Measurements from ENCODE around the gene STOX2.

STOX2 gene

DNA sequence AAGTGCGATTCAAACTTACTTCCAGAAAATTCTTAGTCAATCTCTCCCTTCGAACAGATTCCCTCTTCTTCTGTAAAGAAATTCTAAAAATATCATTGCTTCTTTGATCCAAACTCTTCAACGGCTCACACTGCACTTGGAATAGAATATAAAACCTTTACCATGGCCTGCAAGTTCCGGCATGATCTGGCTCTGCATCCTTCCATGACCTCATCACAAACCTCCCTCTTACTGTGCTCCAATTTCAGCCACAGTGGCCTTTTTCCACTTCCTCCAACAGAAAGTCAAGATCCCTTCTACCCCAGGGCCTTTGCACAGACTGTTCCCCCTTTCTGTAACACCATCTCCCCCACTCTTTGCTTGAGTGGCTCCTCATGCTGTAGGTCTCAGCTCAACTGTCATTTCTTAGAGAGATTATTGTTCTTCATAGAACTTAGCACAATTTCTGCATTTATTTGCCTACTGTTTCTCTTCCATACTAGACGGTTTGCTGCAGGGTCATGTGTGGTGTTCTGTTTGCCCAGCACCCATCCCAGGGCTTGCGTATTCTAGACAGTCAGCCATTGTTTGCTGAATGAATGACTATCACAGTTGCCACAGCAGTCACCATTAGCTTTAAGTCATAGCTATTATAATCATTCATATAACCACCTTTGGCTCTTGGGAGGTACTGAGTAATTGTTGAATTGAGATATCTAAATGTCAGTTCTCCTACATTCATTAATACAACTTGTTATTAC is 1.9 kb upstream of the STOX2 start:
- no peaks in the 10 kb centered on the region for H4K20me1 ChIP-seq (ENCODE audit: low read depth, low read length)
- H3K9me3 ChIP-seq (ENCODE audit: insufficient read depth, low read length) = no peaks in the 10 kb centered on the region

DNA sequence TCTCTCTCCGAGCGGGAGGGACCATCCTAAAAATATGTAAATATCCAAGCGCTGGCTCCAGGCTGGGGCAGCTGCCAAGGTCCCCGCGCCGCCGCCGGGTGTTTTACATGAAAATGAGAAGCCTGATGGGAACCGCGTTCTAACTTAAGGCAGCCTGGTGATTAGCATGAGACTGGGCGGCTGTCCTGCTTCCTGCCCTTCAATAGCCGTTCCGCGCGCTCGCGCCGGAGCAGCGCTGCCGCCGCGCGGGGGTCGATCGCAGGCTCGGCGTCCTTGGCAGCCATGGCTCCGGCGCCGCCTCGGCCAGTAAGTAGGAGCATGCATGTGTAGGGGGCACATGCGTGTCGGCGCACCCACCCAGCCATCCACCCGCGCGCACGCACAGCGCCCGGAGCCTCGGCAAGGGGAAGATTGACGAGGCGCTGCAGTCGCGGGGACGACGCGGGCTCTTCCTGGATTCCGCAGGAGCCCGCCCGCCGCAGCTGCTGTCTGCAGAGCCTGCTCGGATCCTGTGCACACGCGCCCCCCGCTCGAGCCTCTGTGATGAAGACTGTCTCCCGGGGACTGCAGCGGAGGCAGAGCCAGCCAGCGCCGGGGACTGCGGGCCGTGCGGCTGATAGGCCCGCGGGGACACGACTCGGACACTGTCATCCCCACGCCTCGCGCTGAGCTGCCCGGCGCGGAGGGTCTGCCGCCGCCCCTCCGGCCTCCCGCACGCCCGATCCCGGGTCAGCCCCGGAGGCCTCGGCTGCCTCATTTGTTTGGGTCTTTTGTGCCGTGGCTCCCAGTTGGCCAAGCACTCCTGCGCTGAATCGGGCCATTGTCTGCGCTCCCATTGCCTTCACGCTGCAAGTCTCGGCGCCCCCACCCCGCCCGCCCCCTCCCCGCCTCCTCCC is 734 bp downstream of the STOX2 start:
- Histone ChIP-seq H3K4me3 (ENCODE audit: insufficient read depth, low read length, poor library complexity, severe bottlenecking) (no peak overlapping the region), H3K4me2 (ENCODE audit: low read depth, low read length, poor library complexity, severe bottlenecking) (no peak overlapping the region), H3K9ac (ENCODE audit: low read length) (no peak overlapping the region), H3K9me3 (ENCODE audit: insufficient read depth, low read length) (no peaks in the 10 kb centered on the region), H2AFZ (ENCODE audit: low read depth, low read length, severe bottlenecking) (no peak overlapping the region), H3K27ac (ENCODE audit: low read depth, low read length) (no peak overlapping the region), H3F3A (ENCODE audit: insufficient read depth) (no peaks in the 10 kb centered on the region), H3K27me3 (ENCODE audit: low read length) (no peaks in the 10 kb centered on the region), H3K36me3 (ENCODE audit: low read length) (no peaks in the 10 kb centered on the region), H3K79me2 (ENCODE audit: insufficient read depth, low read length) (no peaks in the 10 kb centered on the region), H4K20me1 (ENCODE audit: low read depth, low read length) (no peaks in the 10 kb centered on the region), H3K9me2 (replicated peaks; ENCODE audit: insufficient read depth, low read length) (no peaks in the 10 kb centered on the region)
- no peak for TF ChIP-seq EZH2phosphoT487 (conservative IDR thresholded peaks at IDR 0.05; ENCODE audit: low read length)
- TF ChIP-seq, protein P1, sequence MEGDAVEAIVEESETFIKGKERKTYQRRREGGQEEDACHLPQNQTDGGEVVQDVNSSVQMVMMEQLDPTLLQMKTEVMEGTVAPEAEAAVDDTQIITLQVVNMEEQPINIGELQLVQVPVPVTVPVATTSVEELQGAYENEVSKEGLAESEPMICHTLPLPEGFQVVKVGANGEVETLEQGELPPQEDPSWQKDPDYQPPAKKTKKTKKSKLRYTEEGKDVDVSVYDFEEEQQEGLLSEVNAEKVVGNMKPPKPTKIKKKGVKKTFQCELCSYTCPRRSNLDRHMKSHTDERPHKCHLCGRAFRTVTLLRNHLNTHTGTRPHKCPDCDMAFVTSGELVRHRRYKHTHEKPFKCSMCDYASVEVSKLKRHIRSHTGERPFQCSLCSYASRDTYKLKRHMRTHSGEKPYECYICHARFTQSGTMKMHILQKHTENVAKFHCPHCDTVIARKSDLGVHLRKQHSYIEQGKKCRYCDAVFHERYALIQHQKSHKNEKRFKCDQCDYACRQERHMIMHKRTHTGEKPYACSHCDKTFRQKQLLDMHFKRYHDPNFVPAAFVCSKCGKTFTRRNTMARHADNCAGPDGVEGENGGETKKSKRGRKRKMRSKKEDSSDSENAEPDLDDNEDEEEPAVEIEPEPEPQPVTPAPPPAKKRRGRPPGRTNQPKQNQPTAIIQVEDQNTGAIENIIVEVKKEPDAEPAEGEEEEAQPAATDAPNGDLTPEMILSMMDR (IDR thresholded peaks at IDR 0.05; ENCODE audit: insufficient read depth, low read length, poor library complexity, severe bottlenecking) = no peak

More for the DNA sequence above, 1.9 kb upstream of the STOX2 start:
- no peak for TF ChIP-seq EZH2phosphoT487 (conservative IDR thresholded peaks at IDR 0.05; ENCODE audit: low read length)
- TF ChIP-seq, protein P1 (IDR thresholded peaks at IDR 0.05; ENCODE audit: insufficient read depth, low read length, poor library complexity, severe bottlenecking) = no peak
- Histone ChIP-seq H3K9ac (ENCODE audit: low read length) (no peak overlapping the region), H3K79me2 (ENCODE audit: insufficient read depth, low read length) (no peaks in the 10 kb centered on the region), H3K9me2 (replicated peaks; ENCODE audit: insufficient read depth, low read length) (no peaks in the 10 kb centered on the region), H3K4me2 (ENCODE audit: low read depth, low read length, poor library complexity, severe bottlenecking) (no peak overlapping the region), H3K27ac (ENCODE audit: low read depth, low read length) (no peak overlapping the region), H2AFZ (ENCODE audit: low read depth, low read length, severe bottlenecking) (no peak overlapping the region), H3F3A (ENCODE audit: insufficient read depth) (no peaks in the 10 kb centered on the region), H3K27me3 (ENCODE audit: low read length) (no peaks in the 10 kb centered on the region), H3K4me3 (ENCODE audit: insufficient read depth, low read length, poor library complexity, severe bottlenecking) (no peak overlapping the region), H3K36me3 (ENCODE audit: low read length) (no peaks in the 10 kb centered on the region)

DNA sequence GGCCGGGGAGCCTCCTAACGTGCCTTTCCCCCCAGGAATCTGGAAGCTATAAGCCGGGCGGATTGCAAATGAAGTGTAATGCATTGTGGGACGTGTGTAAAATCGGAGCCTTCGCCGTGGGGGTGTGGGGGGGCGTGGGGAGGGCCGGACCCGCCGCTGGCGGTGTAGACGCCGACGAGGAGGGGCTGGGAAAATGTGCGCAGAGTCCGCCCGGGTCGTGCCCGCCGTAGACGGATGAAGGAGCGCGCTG is 1.3 kb downstream of the STOX2 start:
- Histone ChIP-seq H3K4me3 (ENCODE audit: insufficient read depth, low read length, poor library complexity, severe bottlenecking) (no peak overlapping the region), H3K27me3 (ENCODE audit: low read length) (no peaks in the 10 kb centered on the region), H3K36me3 (ENCODE audit: low read length) (no peaks in the 10 kb centered on the region), H3K9me3 (ENCODE audit: insufficient read depth, low read length) (no peaks in the 10 kb centered on the region), H3K27ac (ENCODE audit: low read depth, low read length) (no peak overlapping the region), H3K9me2 (replicated peaks; ENCODE audit: insufficient read depth, low read length) (no peaks in the 10 kb centered on the region), H3K9ac (ENCODE audit: low read length) (no peak overlapping the region), H3K79me2 (ENCODE audit: insufficient read depth, low read length) (no peaks in the 10 kb centered on the region), H3K4me2 (ENCODE audit: low read depth, low read length, poor library complexity, severe bottlenecking) (no peak overlapping the region), H3F3A (ENCODE audit: insufficient read depth) (no peaks in the 10 kb centered on the region), H2AFZ (ENCODE audit: low read depth, low read length, severe bottlenecking) (no peak overlapping the region), H4K20me1 (ENCODE audit: low read depth, low read length) (no peaks in the 10 kb centered on the region)
- no peak for TF ChIP-seq EZH2phosphoT487 (conservative IDR thresholded peaks at IDR 0.05; ENCODE audit: low read length)
- TF ChIP-seq, protein P1 (IDR thresholded peaks at IDR 0.05; ENCODE audit: insufficient read depth, low read length, poor library complexity, severe bottlenecking) = no peak
